Middle frontal gyrus (tissue), 1 donor: Measurements from ENCODE around the gene KIFC3.
"Not testable (repeated sequence)": the region's sequence is repeated elsewhere in the genome, so short reads cannot be mapped to it uniquely, and the experiment has no call there.

ENCODE experiments used
- DNase-seq: peaks from one replicate; pipeline ENCODE4 v3.0.0-alpha.2; 2015; ENCODE audit warnings: low spot score; ENCODE audit errors: extremely low spot score

KIFC3 gene

DNA sequence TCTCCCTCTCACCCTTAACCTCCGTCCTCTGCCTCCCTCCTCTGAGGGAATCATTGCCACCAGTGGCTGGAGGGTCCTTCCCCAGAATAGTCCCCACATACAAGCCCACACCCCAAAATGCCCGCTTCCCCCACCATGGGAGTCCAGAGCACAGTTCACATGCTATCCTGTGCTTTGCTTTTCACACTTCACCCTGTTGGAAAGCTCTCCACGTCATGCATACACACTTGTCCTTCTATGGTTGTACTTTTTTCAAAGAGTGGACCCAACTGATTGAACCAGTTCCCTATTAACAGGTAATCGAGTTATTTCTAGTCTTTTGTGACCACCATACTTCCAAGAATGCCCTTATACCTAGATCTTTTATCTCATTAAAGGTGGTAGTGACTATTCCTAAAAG is 23.8 kb upstream of the KIFC3 start:
- no peak for DNase-seq

DNA sequence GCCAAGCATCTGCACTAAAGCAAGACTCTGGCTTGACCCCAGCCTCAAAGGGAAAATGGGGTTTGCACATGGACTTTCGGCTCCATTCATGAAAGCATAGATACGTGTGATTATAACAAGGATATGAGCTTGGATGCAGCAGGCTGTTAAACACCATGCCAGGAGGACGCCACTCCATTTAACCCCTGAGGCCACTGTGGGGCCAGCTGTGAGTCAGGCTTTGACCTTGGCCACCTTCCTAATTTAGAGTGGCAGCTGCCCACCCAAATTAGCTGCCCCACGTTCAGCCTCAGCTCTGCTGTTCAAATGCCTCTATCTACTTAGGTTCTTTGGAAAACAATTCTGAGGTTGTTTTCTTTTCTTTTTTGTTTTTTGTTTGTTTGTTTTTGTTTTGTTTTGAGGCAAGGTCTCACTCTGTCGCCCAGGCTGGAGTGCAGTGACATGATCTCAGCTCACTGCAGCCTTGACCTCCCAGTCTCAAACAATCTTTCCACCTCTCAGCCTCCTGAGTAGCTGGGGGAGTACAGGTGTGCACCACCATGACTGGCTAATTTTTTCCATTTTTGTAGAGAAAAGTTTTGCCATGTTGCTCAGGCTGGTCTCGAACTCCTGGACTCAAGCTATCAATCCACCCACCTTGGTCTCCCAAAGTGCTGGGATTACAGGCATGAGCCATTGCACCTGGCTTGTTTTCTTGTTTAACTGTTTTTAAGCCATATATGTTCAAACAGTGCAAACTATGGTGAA is 23.2 kb upstream of the KIFC3 start:
- DNase-seq: no peak

DNA sequence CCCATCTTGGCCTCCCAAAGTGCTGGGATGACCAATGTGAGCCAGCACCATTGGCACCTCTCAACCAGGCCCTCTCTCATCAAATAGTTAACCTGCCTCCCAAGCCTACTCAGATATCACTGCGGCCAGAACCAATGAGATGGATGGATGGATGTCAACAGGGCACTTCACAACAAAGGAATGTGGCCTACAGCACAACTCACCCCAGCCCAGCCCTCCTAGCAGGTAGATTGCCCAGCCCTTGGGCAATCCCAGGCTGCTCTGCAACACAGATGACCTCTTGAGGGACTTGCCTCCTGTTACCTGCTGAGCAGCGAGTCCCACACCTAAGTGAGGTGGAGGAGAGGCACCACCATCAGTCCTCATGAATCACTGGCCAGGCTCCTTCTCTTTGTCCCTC is 22.6 kb upstream of the KIFC3 start:
- DNase-seq: no peak

DNA sequence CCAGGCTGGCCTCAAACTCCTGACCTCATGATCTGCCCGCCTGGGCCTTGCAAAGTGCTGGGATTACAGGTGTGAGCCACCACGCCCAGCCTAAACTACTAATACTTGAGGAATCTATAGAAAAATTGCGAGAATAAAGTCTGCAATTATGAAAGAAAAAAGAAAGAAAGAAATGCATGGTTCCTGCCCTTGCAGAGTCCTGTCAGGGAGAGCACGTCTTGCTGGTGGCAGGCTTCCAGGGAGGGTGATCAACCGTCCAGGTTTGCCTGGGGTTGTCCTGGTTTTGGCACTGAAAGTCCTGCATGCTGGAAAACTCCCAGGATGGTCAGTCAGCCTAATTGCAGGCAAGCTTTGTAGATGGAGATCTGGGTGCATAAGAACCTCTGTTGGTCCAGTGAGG is 21.5 kb upstream of the KIFC3 start:
- no peak for DNase-seq

DNA sequence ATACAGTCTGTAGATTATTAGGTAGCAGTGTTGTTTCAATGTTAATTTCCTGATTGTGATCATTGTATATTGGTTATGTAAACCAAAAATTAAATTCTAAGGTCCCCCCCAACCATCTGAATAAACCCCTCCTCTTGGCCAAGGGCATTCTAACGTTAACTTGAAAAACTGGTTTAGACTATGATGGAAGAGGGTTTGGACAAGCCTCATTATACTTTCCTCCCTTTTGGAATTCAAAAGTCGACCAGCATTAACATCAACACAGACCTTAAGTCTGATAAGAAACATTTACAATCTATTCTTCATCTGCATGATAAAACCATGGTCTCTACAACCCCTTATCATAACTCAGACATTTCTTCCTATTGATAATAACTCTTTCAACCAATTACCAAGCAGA is 20.6 kb upstream of the KIFC3 start:
- DNase-seq: no peak

DNA sequence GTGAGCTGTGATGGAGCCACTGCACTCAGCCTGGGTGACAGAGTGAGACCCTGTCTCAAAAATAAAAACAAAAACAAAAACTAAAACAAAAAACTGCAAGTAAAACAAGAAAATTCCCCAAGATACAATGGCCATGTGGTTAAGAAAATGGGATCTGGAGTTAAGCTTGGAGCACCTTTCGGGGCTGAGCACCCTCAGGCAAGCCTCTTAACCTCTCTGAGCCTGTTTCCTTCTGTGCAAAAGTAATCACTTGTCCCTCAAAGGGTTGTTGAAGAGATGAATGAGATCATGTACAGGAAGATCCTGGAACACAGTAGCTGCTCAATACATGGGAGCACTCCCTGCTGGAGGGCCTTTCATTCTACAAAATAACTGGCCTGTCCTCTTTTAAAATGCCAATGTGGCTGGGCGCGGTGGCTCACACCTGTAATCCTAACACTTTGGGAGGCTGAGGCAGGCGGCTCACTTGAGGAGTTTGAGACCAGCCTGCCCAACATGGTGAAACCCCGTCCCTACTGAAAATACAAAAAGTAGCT is 19.8 kb upstream of the KIFC3 start:
- DNase-seq: no peak

DNA sequence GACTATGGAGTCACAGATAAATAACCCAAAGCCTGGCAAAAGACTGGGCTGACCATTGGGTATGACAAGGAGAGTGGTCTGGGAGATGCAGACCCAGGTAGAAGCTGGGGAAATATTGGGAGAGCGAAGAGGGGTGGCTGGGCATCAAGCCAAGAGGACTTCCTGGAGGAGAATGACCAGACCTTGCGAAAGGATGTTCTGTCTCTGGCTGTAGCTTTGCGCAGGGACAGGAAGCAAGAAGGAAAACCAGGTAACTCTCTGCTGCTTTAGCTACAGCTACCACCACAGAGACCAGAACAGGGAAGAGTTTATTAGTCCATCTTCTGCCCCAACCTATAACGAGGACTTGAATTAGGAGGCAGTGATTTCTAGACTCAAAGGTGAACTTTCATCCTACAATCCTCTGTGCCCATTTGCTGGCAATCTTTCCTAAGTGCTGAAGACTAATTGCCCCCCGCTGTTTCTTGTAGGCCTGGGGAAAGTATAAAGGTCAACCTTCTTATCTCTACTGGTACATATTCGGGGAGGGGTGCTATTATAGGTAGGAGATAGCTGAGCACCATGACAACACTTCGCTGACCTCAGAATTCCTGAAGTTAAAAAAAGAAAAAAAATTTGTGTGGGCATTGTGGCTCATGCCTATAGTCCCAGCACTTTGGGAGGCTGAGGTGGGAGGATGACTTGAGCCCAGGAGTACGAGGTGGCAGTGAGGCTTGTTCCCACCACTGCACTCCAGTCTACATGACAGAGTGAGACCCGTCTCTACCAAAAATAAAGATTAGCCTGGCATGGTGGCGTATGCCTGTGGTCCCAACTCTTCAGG is 19.1 kb upstream of the KIFC3 start:
- DNase-seq: no peak

DNA sequence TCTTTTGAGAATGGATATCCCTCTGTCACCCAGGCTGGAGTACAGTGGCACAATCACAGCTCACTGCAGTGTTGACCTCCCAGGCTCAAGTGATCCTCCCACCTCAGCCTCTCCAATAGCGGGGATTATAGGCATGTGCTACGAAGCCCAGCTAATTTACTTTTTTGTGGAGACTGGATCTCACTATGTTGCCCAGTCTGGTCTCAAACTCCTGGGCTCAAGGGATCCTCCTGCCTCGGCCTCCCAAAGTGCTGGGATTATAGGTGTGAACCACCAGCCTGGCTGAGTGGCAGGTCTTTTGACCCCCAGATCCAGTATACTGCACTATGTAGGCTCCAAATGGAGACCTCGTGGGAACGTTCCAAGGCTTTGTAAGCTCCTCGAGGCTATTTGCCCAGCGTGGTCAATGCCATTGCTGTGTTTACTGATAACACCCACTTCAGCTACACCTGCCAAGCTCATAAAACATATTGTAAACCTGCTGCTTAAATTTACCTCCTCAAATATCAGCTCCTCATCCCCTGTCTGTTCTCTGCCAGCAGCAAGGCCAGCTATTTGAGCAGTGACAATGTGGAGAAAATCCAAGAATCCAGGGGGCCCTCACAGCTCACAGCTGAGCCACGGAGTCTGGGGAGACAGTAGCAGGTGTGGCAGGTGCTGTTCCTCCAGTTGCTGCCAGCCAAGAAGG is 16.2 kb upstream of the KIFC3 start:
- no peak for DNase-seq

DNA sequence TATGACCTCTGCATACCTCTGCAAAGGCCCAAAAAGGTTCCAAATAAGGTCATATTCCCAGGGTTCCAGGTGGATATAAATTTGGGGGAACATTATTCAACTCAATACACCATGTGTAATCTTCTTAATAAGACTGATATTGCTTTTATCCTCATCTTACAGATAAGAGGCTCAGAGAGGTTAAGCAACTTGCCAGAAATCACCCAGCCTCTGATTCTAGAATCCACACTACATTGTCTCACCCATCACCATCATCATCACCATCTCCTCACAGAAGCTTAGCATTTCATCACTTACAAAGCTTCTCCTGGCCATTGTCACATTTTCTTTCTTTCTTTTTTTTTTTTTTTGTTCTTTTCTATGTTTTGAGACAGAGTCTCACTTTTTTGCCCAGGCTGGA is 15.4 kb upstream of the KIFC3 start:
- DNase-seq: no peak

DNA sequence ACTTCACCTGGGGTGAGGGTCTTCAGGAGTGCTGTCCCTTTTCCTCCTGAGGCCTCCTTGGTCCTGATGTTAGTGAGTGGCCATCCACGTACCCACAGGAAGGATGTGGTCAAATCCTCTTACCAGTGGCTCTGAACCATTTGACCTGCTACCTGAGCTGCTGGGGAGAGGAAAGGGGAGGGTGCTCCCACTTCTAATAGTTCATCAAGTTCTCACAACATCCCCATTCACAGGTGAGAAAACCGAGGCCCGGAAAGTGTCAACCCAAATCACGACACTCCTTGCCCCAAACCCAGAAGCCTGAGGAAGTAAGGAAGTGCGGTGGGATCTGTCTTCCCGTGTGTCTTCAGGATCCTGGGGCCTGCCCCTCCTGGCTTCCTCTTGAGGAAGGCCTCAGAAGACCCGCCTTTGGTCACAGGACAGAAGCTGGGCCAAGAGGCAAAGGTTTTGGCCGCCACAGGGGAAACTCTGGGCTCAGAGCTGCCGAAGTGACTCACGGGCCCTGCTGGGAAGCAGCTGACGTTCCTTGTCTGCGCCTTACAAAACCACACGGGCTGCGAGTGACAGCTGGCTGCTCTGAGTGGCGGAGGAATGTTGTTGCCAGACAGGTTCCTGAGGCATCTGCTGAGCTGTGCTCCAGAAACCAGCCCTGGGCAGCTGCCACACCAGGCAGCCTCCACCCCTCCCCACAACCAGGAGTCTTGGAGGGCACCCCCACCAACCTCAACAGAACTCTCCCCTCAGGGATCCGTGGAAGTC is 13.9 kb upstream of the KIFC3 start:
- DNase-seq: no peak

DNA sequence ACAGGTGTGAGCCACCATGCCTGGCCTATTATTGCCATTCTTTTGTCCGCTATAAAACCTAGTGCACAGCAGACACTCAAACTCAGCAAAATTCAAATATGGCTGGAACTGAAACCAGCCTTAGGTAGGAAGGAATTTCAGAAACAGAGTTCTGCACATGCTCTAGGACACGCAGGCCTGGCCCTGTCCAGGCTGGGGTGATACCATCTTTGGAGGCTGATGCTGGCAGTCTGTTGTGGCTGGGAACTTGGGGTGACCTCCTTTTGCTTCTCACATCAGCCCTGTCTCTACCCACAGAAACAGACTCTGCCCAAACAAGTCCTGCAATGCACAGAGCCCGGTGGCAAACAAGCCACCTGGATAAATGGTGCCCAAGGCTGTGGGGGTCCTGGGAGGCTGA is 12.6 kb upstream of the KIFC3 start:
- no peak for DNase-seq

DNA sequence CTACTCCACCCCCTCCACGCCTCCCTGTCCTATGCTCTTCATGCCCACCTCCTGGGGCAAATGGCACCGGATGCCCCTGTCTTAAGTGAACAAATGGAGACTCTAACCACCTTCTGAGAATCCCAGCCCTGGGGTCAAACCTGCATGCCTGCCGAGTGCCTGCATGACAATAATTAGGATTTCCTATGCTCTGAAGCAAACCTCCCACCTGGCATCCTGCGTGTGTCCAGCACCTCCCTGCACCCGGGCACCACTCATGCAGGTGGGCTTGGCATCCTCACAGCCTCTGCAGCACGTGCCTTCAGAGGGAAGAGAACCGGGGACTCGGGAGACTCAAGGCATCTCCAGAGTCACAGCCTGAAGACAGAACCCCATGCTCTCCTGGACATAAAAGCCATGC is 11.2 kb upstream of the KIFC3 start:
- no peak for DNase-seq

DNA sequence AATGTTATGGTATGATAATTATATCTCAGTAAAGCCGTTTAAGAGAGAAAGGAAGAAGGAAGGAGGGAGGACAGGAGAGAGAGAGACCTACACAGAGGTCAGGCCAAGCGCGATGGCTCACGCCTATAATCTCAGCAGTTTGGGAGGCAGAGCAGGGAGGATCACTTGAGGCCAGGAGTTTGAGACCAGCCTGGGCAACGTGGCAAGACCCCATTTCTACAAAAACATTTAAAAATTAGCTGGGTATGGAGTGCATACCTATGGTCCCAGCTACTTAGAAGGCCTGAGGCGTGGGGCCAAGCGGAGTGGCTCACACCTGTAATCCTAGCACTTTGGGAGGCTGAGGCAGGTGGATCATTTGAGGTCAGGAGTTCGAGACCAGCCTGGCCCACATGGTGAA is 9.0 kb upstream of the KIFC3 start:
- not testable (repeated sequence) for DNase-seq

DNA sequence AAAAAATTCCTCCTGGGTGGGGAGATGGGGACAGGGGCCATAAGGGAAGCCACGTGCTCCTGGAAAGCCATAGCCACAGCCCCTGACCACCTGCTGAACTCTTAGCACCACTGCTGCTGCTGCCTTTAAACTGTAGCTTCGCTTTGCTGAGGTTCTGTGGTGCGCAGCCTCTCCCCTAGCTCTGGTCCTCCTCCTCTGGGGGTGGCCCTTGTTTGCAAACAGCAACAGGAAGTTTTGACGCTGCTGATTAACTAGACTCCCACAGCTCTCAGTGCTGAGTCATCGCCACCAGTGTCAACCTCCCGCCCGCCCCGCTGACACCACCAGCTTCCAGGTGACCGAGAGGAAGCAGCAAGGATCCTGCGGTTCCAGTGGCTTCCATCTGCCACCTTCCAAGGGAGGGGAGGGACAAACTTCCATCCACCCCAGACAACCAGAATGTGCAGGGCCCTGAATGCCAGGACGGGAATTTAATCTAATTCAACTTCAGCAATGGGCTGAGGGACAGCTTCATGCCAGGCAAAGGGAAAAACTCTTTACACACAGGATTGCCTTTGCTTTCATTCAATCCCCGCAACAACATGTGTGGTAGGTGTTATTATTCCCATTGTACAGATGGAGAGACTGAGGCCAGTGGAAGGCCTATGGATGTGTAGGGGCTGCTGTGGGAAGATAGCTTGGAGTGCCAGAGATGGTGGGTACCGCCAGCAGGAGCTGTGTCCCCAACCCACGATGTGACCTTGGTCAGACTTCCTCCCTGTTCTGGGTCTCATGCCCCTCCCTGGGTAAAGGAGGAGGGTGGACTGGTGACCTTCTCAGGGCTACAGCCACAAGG is 8.1 kb upstream of the KIFC3 start:
- DNase-seq: no peak

DNA sequence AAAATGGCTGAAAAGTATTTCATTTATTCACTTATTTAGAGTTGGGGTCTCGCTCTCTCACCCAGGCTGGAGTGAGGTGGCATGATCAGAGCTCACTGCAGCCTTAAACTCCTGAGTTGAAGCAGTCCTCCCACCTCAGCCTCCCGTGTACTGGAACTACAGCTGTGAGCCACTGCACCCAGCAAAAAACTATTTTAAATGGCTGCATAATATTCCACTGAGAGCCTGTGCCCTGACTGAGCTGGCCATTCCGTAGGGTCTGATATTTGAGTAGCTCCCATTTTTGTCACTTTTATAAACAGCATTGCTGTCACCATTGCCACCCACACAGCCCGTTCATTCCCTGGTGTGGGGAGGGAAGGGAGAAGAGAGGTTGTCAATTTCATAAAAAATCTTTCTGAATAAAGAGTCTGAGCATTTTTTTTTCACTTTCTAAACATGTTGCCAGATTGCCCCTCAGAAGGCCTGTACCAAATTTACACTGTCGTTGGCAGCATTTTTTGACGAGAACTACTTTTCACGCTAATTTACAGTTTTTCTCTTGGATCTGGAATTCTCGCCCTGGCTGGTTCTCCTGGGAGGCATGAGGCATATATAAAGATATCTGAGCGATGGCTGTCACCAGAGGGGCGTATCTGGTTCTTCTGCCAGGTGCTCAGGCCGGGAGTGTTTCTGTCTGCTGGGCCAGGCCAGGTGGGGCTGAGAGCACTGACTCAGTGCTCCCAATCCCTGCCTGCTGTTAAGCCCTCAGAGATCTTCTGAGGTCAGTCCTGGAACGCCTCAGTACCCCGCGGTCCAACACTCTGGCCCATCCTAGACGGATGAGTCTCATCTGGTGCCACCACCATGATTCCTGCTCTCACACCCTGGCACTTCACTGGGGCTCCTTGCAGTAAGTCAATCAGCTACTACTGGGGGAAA is 7.2 kb upstream of the KIFC3 start:
- DNase-seq: no peak

DNA sequence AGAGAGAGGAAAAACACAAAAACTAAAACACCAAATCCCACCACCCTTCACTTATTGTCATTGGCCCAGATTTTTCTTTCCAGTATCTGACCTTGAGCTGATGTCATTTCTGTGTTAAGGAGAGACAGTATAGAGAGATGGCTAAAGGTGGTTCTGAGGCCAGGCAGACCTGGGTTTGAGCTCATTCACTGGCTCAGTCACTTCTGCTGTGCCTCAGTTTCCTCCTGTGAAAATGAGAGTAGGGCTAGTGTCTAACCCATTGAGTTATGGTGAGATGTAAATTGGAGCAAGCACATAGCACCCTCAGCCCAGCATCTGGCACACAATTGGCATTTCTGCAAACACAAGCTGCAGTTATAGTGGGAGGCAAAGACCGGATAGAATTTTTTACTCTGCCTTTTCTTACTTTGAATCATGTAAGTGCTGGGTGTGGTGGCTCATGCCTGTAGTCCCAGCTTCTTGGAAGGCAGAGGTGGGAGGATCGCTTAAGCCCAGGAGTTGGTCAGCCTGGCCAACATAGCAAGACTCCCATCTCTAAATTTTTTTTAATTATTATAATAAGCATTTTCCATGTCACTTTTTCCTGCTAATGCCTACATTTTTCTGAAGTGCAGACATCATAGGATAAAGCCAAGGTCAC is 6.4 kb upstream of the KIFC3 start:
- no peak for DNase-seq

DNA sequence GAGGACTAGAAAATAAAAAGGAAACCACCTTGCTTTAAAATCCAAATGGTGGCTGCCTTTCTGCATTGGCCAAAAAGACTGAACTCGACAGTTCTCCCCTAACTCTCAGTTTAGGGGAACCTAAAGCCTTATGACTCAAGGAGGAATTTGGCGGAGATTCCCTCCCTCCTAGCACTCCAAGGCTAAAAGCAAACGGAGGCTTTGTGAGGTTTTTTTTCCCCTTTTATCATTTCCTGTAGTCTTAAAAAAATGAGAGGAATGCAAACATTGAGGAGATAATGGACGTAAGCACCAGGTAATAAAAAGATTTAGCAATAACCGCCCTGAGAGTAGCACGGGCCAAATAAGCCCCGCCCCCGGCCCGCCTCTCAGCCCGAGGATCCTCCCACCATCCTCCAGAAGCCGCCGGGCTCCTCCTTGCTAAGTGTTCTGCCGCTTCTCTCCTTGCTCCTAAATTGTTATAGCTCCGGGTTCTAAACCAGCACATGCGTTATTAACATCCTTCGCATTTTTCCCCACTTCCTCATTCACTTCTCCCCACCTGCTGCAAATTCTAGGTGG is 5.8 kb upstream of the KIFC3 start:
- DNase-seq: no peak

DNA sequence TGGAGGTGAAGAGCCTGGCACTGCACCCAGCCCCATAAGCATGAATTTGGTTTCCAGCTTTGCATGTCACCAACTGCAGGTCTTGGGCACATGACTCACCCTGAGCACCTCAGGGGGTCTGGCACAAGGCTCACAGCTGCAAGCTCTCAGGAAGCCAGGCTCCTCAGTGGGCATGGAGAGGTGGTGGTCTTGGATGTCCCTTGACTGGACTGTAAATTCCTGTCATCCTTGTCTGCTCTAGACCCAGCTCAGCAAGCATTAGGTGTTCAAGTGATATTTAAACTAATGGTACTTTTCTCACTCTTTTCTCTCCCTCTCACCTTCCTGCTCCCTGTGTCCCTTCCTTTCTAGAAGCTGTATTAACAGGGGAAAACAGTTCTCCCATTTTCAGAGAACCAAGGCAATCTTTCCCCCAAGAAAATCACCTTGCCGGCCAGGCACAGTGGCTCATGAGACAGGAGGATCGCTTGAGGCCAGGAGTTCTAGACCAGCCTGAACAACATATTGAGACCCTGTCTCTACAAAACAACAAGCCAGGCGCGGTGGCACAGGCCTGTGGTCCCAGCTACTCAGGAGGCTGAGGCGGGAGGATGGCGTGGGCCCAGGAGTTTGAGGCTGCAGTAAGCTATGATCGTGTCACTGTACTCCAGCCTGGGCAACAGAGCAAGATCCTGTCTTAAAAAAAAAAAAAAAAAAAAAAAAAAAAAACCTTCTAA is 5.1 kb upstream of the KIFC3 start:
- no peak for DNase-seq
